Erythroblast (primary cell): ENCODE results near the gene PHF10.

ENCODE experiments used
- DNase-seq, 2 experiments: peaks; one replicate each; lab custom pipeline; 2025; lab: John Stamatoyannopoulos, UW
- GATA1 ChIP-seq: IDR thresholded peaks from 2 replicates; pipeline ENCODE4 v1.6.1; 2011; ENCODE audit warnings: low read depth, mild to moderate bottlenecking, control low read depth, low read length, moderate library complexity
- POLR2A ChIP-seq: IDR thresholded peaks from 2 replicates; pipeline ENCODE4 v1.6.1; 2011; ENCODE audit warnings: mild to moderate bottlenecking, low read length

The PHF10 gene

DNA sequence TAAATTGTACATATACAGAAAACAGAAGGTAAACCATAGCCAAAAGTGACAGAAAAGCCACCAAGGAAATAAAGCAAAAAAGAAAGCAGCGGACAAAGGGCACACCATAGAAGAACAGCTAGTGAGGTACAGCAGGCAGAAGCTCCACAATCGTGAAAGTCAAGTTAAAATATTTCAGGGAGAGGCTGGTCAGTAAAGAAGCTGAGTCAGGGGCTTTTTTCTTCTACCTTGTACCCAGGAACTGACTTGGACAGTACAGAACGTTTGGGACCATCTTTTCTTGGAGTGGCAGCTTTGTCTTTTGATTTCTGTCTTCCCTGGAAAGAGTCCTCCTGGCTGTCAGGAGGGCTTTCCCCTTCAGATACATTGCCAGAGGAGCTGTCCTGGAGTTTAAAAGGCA is 14.3 kb downstream of the PHF10 start:
- TF ChIP-seq POLR2A: no peak
- TF ChIP-seq GATA1: no peak
- DNase-seq: no peak

DNA sequence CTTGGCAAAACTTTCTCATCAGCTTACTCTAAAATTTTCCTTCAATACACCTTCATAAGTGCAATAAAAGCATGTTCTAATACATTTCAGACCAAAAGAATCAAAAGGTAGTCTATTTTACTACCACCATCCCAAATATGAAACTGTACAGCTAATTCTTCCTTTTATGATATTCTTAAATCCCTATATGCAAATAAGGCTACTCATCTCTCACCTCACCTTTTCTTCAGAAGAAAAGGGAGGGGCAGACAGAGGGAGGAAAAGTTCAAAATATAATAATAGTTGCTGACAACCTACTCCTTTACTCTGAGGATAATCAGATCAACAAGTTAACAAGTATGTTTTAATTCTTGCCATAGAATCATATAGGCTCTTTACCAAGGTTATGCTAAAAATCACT is 15.0 kb downstream of the PHF10 start:
- TF ChIP-seq GATA1 (no peak), POLR2A (no peak)
- DNase-seq: no peak

GRCh38 chr6:169707772-169708171 is 16.5 kb downstream of the PHF10 start:
- peak in 1 of 2 experiments; percentile 32 for DNase-seq
- TF ChIP-seq POLR2A: no peak
- TF ChIP-seq GATA1: no peak

- TF ChIP-seq POLR2A (no peak), GATA1 (no peak)
- no peak for DNase-seq
Observed at GRCh38 chr6:169702840-169703246, 21.5 kb downstream of the PHF10 start.

DNA sequence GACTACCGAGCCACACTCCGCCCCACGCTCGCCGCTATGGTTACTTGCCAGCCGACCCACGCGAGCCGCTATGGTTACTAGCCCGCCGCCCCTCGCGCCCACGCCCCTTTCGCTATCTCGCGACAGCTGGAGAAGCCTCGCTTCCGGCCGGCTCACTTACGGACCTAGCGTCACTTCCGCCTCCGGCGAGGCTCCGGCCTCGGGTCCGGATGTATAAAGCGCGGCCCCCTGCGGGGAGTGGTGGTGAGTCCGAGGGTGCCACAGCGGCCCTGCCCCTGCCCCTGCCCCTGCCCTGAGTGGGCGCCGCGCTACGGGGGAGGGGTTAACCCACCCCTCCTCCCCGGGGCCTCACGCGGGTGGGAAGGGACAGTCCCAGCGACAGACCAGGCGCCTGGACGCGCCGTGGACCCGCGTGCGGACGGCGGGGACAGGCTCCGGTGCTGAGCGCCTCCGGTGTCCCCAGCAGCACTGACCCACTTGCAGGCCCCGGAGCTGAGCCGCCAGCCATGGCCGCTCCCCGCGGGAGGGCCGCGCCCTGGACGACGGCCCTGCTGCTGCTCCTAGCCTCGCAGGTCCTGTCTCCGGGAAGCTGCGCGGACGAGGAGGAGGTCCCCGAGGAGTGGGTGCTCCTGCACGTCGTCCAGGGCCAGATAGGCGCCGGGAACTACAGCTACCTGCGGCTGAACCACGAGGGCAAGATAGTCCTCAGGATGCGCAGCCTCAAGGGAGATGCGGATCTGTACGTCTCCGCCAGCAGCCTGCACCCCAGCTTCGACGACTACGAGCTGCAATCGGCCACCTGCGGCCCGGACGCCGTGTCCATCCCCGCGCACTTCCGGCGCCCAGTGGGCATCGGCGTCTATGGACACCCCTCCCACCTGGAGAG is 22.1 kb downstream of the PHF10 start, which contains the start of the genes C6orf120 and WDR27:
C6orf120 (plus strand) TSS at position 173 of the 886 bp plus-strand sequence; CDS start at position 507, 334 bp downstream.
WDR27 (minus strand) TSS at position 76 of the 886 bp plus-strand sequence. CDS start 13,024 bp downstream, outside the sequence.
- no peak for TF ChIP-seq GATA1
- peak; percentile 93 for TF ChIP-seq POLR2A
- peak; percentile 97 for DNase-seq

DNA sequence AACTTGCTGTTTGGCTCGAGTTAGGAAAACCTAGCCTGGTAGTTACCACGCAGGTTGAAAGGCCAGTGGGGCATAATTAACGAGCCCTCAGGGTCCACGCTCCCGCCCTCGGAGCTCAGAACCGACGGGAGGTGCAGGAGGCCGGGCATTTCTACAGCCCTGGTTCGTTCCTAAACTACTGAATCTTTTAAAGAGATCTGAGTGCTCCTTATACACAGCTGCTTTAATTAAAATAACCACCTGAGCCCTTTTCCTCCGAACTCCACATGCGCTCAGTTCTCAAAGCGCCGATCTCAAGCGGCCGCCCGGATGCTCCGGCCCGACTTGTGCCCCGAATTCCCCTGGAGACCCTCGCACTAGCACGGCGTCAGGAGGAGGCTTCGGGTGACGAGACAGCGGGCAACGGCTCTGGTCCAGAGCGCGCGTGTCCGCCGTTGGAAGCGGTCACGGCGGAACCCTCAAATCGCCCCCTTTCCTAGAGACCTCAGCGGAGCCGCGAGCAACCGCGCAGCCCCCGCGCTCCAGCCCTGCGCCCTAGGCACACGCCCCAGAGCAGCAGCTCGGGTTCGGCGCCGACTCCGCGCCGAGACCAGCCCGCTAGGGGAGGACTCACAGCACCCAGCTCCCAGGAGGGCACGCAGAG is 22.9 kb downstream of the PHF10 start:
- TF ChIP-seq POLR2A (no peak), GATA1 (no peak)
- peak in 1 of 2 experiments; percentile 60 for DNase-seq

DNA sequence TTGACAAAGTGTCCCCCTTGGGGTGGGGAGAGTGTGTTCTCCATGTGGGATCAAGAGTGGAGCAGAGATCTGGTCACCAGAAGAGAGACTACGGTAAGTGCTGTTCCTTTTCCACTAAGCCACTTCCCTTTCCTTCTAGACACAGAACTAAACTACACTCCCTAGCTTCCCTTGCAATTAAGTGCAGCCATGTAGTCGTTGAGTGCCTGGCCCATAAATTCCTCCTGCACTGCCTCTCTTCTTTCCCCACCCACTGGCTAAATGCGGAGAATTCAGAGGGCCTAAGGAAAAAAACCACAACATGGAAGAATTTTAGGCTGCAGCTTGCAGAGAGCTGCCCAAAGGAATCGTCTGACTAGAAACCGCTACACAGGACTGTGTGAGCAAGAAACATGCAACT is 24.0 kb downstream of the PHF10 start:
- no peak for TF ChIP-seq POLR2A
- DNase-seq: no peak

DNA sequence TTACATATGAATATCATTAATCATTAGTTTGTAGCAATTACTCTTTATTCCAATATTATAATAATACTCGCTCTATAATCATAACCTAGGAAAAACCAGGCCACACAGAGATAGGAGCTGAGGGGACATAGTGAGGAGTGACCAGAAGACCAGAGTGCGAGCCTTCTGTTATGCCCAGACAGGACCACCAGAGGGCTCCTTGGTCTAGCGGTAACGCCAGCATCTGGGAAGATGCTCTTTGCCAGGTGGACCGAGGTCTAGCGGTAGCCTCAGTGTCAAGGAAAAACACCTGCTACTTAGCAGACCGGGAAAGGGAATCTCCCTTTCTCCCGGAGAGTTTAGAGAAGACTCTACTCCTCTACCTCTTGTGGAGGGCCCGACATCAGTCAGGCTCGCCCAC is 27.2 kb downstream of the PHF10 start:
- peak; percentile 10 to 14 for DNase-seq

- no peak for DNase-seq
- TF ChIP-seq POLR2A (no peak), GATA1 (no peak)
Observed at GRCh38 chr6:169695131-169695530, 29.2 kb downstream of the PHF10 start.

DNA sequence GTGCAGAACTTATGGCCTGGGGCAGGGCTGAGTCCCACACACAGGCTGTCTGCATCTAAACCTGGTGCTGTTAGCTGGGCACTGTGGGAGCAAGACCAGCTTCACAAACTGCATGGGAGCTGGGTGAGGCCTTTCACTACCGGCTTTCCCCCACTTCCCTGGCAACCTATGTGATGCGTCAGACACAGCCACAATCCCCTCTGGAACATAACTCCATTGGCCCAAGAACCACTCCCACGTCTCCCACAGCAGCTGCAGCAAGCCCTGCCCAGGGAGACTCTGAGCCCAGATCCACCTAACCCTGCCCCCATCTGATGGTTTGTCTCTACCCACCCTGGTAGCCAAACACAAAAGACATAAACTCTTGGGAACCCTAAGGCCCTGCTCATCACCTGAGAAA is 31.8 kb downstream of the PHF10 start:
- no peak for TF ChIP-seq GATA1
- no peak for TF ChIP-seq POLR2A
- DNase-seq: no peak

- TF ChIP-seq GATA1 (no peak), POLR2A (no peak)
- no peak for DNase-seq
Observed at GRCh38 chr6:169691260-169691659, 33.0 kb downstream of the PHF10 start.

GRCh38 chr6:169689287-169689686 is 35.0 kb downstream of the PHF10 start:
- TF ChIP-seq GATA1 (no peak), POLR2A (no peak)
- no peak for DNase-seq

DNA sequence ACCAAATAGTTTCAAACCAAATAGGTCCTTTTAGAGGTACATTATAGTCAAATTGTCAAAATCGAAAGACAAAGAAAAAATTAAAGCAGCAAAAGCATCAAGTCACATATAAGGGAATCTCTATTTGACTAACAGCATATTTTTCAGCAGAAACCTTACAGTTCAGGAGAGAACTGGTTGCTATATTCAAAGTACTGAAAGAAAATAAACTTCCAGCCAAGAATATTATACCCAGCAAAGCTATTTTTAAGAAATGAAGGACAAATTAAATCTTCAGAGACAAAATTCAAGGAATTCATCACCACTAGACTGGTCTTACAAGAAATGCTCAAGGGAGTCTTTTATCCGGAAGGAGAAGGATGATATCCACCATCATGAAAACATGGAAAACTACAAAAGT is 38.4 kb downstream of the PHF10 start:
- TF ChIP-seq POLR2A (no peak), GATA1 (no peak)
- no peak for DNase-seq

DNA sequence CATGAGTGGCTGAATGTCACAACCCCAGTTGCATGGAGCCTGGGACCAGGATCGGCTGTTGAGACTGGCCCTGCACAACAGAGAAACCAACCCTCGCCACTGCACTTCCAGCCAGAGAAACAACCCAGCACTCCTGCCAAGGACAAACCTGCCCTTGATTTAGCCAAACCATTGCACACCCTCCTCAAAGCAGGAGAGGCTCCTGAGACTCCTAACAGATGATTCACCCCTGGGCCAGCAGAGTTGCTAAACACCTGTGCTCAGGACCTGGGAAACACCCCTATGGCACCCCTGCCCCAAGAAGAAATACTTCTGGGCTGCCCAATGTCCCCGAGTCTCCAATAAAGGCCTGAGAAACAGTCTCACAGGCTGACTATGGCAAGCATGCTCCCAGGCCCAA is 40.2 kb downstream of the PHF10 start:
- TF ChIP-seq POLR2A: no peak
- no peak for TF ChIP-seq GATA1
- no peak for DNase-seq

DNA sequence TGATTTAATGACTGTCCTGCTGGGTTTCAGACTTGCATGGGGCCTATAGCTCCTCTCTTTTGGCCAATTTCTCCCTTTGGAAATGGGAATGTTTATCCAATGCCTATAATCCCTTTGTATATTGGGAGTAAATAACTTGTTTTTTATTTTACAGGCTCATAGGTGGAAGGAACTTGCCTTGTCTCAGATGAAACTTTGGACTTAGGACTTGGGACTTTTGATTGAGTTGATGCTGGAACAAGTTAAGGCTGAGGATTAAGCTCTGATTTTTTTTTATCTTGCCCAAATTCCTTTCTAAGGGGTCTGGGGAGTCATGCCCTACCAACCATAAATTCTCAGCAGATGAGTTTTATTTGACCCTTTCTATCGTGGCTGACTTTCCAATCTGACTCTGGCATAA is 46.0 kb downstream of the PHF10 start:
- TF ChIP-seq POLR2A (no peak), GATA1 (no peak)
- DNase-seq: no peak

DNA sequence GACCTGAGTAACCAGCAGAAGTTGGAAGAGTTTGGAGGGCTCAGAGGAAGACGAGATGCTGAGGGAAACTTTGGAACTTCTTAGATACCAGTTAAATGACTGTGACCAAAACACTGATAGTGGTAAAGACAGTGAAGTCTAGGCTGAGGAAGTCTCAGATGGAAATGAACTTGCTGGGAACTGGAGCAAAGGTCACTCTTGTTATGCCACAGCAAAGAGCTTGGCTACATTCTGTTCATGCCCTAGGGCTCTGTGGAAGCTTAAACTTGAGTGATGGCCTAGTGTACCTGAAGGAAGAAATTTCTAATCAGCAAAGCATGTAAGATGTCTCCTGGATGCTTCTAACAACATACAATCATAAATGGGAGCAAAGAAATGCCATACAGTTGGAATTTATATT is 47.2 kb downstream of the PHF10 start:
- no peak for DNase-seq
- no peak for TF ChIP-seq POLR2A
